GM18867 (cell line): ENCODE results near the gene SH3BGR.
"Not testable (repeated sequence)": the region's sequence is repeated elsewhere in the genome, so short reads cannot be mapped to it uniquely, and the experiment has no call there.

Source experiments
- ATAC-seq: cut with Tn5 transposase; IDR thresholded peaks from one replicate; pipeline ENCODE4 v1.9.1; 2021; ENCODE audit warnings: mild to moderate bottlenecking, moderate library complexity; ENCODE audit not compliant: unreplicated experiment

SH3BGR gene

GRCh38 chr21:39540367-39540766 is 88.6 kb downstream of the SH3BGR start:
- not testable (repeated sequence) for ATAC-seq

GRCh38 chr21:39542736-39543135 is 91.0 kb downstream of the SH3BGR start:
- no peak for ATAC-seq

GRCh38 chr21:39546522-39546921 is 94.8 kb downstream of the SH3BGR start:
- no peak for ATAC-seq

GRCh38 chr21:39552856-39553255 is 101.1 kb downstream of the SH3BGR start:
- no peak for ATAC-seq

- no peak for ATAC-seq
These were observed 101.6 kb downstream of the SH3BGR start for GRCh38 chr21:39553331-39553730.

GRCh38 chr21:39555911-39556590 is 104.3 kb downstream of the SH3BGR start:
- no peak for ATAC-seq

- ATAC-seq, result no peak
These were observed 107.7 kb downstream of the SH3BGR start for GRCh38 chr21:39559511-39559910.

GRCh38 chr21:39561140-39561539 is 109.4 kb downstream of the SH3BGR start:
- no peak for ATAC-seq

GRCh38 chr21:39562791-39563770 is 111.3 kb downstream of the SH3BGR start:
- no peak for ATAC-seq

- no peak for ATAC-seq
These were observed 112.4 kb downstream of the SH3BGR start for GRCh38 chr21:39564200-39564599.
